Endometrium (tissue), 2 donors: ENCODE measurements around the gene CKS1B.

Experiments used
- FAIRE-seq: peaks from 2 replicates; lab custom pipeline; 2012; peaks lifted over from hg19 to GRCh38; lab: Jason Lieb, UNC
- donor health status: control.
- donor health status: control.

CKS1B gene

DNA sequence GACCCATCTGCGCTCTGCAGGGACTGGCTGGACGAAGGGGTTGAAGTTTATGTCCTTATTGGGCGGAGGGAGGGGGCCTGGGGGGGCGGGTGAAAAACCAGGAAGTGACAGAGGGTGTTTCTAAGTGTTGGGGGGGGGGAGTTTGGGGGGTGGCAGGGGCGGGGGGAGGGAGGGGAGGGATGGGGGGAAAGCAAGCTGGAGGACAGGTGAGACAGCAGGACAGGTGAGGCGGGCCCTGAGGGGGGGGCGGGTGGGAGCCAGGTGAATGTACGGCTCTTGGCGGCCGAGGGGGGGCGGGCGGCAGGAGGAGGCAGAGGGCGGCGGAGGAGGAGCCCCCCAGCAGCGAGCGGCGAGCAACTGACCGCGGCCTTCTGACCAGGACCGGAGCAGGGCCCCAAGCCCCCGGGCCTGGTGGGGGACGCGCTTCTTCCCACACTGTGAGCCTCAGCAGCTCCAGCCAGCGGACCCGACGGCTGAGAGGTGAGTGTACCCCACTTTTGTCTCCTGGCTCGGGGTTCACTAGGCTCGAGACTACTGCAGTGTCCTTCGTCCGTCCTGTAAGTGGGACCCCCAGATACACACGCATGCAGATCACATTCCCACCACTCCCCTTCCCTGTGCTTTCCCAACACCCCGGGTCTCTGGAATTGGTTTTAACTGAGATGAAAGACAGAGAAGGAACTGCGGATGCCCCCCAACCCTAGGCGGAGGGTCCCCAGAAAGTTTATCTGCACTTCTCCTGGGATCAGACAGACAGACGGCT, 28.2 kb downstream of the CKS1B start, which contains the start of gene ZBTB7B:
Gene ZBTB7B (plus strand): TSS at position 339 of the 763 bp plus-strand sequence. CDS start 11,859 bp downstream, outside the sequence.
- no peak for FAIRE-seq

DNA sequence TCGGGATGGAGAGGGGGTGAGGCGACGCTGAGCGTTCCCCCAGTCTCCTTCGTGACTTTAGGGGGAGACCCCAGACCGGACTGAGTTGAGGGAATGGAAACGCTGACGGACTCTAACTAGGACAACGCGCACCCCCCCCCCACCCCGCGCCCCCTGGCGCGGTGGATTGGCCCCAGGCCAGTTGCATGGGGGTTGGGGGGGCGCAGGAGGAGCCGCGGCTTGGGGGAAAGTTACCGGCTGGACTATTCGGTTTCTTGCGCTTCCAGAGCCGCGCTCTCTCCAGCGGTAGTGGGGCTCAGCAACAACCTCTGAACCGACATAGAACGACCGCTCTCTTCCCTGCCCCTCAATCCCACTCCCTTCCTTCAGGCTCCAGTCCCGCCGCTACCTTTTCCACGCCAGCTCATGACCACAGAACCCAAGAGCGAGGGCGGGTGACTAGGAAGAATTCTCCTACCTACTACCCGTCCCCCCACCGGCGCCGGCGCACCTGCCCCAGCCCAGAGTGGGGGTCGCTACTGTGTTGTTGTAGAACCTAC, 28.8 kb downstream of the CKS1B start:
- FAIRE-seq: no peak

DNA sequence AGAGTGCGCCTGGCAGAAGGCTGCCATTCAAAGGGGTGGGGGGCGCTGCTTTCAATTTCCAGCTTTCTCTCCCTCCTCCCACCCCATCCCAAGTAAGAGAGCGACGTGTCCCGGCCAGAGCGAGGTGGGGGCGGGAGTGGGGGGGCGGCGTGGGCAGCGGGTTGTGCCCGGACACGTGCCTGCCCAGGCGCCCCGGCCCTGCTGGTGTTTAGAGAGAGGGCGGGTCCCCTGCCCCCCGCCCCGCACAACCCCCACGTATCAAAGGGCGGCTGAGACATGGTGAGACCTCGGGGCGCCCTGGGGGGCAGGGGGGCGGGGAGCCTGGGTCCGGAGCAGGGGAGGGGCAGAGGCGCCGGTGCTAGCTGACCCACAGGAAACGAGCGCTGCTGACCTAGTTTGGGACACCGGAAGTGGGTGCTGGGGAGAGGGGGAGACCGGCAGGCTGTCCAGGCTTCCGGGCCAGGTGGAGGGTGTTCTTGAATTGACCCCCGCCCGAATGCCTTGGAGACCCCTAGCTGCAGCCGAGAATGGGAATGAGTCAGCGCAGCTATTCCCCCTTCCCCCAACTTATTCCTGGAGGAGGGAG, 29.4 kb downstream of the CKS1B start:
- FAIRE-seq: no peak

DNA sequence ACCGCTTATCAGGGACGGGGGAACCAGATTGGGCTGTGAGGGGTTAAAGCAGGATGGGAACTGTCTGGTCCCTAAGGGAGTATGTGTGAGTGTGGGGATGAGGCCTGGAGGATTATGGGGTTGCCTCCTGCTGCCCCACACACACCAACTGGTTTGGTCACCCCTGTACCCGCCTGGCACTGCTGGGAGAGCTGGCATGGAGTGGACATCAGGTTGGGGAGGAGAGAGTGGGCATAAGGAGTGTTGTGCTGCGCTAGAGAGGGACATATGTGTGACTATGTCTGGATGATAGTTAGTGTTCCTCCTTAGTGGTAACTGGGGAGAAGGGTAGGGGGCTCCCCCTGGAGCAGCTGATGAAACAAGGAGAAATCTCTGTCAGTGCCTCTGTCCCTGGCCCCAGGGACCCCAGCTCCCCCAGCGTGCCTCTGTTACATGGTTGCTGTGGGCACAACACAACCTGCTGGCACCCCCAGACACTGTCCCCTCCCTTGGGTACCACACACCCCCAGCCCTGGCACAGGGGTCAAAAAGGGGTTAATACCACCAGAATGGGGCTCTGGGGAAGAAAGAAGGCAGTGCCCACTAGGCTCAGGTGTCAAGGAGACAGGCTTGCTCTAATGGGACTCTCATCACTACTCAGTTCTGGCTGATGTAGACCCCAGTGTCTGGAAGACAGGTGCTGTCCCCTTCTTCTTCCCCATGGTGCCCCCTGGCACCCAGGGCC, 30.0 kb downstream of the CKS1B start:
- FAIRE-seq: no peak

- FAIRE-seq: no peak
Measured at GRCh38 chr1:155005076-155006011, 30.9 kb downstream of the CKS1B start.

DNA sequence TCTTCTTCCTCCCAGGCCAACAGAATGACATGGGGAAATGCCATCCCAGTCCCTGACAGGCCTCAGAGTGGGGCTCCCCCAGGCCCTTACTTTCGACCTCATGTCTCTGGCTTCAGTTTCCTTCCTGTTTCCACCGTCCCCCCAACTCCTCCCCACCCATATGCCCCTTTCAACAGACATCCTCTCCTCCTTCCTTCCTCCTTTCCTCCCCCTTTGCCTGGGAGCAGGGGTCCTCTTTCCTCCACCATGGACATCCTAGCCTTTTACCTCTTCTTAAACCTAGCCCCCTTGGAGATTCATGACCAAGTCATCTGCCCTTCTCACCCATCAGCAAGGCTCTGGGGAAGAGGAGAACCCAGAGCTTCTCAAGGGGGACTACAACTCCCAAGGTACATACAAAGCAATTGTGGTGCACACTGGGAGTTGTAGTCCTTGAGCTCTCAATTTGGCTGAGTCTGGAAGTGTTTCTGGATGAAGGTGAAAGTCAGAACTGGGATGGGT, 32.2 kb downstream of the CKS1B start:
- FAIRE-seq: no peak

GRCh38 chr1:155007251-155007828, 32.9 kb downstream of the CKS1B start:
- no peak for FAIRE-seq

- no peak for FAIRE-seq
Measured at GRCh38 chr1:155008015-155008941, 33.8 kb downstream of the CKS1B start.

- no peak for FAIRE-seq
Measured at GRCh38 chr1:155009221-155009711, 34.8 kb downstream of the CKS1B start.

GRCh38 chr1:155009742-155010141, 35.3 kb downstream of the CKS1B start:
- no peak for FAIRE-seq

DNA sequence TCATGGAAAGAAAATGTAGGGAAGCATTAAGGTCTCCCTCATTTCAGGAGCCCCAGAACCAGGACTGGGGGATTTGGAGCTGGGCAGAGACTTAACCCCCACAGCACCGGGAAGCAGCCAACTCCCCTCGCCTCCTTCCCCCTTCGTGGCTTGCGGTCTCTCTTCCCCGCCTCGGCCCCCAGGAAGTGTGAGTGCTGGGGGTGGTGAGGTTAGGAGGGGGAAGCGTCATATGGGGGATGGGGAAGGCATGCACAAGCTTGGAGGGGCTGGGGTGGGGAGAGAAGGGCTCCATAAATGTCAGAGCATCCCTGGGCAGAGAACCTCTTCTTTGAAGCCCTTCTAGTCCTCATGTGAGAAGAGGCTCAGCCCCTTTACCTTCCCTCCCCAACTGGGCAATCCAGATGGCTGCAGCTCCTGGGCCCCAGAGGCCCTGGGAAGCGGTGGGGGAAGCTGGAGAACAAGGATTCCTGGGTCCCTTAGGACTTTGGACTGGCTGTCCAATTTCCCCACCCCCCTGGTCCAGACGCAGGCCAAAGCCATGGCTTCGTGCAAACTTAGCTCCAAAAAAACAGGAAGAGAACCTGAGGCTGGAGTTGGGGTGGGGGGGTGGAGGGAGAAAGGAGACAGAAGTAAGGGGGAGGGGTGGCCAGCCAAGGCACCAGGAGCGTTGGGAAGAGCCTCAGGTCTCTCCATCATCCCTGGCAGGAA, 35.9 kb downstream of the CKS1B start:
- no peak for FAIRE-seq

GRCh38 chr1:155011004-155011416, 36.5 kb downstream of the CKS1B start:
- no peak for FAIRE-seq

- no peak for FAIRE-seq
Measured at GRCh38 chr1:155011437-155012025, 37.0 kb downstream of the CKS1B start.

DNA sequence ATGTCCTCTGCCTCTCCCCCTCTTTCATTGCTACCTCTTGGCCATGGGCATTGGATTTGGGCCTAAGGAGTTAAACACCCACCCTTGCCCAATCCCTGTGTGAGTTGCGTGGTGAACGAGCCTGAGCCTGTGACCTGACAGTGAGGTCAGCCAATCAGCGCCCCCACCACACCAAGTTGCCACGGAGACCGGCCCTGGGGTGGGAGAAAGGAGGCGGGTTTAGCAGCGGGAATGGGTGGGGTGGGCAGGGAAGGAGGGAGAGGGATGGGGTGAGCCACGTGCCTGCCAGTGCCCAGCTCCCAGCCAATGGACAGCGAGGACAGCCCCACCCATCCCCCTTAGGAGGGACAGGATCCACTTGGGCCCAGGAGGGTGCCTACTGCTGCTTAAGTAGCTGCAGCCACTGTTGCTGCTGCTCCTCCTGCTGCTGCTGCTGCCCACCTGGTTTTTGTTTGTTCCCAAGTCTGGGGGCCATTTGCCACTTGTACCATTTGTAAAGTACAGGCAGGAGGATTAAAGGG, 37.6 kb downstream of the CKS1B start:
- no peak for FAIRE-seq

DNA sequence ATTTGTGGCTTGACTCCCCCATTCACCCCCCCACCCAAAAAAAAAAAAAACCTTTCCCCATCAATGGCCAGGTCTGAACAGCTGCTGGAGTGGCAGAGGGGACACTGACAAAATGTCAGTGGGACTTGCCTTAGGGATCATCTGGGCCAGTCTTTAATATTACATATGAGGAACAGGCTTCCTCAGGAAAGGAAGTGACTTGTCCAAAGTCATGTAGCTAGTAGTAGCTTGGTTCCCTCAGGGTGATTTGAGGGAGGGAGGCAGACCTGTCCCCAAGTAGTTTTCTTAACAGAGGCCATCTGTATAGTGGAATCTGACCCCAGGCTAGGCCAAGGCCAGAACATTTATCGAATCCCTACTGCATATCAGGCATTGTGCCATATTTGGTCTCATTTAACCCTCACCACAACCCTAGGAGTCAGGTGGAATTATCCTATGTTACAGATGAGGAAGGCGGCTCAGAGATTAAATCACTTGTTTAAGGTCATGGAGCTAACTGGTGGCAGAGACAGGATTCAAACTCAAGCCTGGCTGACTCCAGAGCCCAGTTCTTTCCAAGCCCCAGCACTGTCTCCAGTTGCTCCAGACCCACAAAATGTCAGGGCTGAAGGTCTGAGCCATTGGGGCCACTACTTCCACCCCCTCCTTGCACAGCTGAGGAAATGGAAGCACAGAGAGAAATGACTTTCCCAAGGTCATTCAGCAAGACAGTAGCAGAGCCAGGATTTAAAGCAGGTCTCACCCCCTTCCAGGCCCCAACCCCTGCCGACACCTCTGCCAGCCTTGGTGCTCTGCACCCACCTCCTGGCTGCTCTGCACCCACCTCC, 38.5 kb downstream of the CKS1B start:
- FAIRE-seq: no peak

GRCh38 chr1:155013632-155014031, 39.2 kb downstream of the CKS1B start:
- no peak for FAIRE-seq

- FAIRE-seq: no peak
Measured at GRCh38 chr1:155014709-155015508, 40.4 kb downstream of the CKS1B start.
